ENCODE results near the gene STXBP6.

DNA sequence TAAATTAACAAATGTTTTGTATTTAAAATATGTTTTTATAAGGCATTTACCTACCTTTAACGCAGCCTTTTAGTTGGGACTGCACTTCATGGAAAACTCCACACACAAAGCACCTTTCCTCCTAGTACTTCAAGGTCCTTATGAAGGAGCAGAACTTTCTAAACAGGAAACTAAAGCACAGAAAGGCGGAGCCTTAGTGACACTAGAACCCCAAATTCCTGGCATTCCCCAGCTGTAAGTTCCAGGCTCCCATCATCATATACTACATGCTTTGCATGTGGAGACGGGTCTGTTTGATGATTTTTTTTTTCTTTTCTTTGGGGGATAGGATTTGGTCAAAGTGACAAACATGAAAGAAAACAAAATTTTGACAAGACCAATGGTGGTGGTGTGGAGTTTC, 39.5 kb downstream of the STXBP6 start:
- TF ChIP-seq POLR2A (IDR thresholded peaks at IDR 0.05; ENCODE audit: low read depth, low read length) (no peak), POLR2AphosphoS5 (IDR thresholded peaks at IDR 0.05; ENCODE audit: low read depth, low read length) (no peak)

Measured in GM12892 (cell line).